Endothelial cell (in vitro differentiated cells): Measurements from ENCODE around the gene AGTR1. TPM values are rescaled to one million over a fixed set of nuclear protein-coding genes. Genes with fewer than 3 reads are reported as not detected.

Experiments used
- DNase-seq: peaks from one replicate; pipeline ENCODE4 v3.0.0; 2021; ENCODE audit warnings: low spot score
- H3K27ac Mint-ChIP-seq: one replicate; pipeline ENCODE4 v1.8.0; 2021; ENCODE audit warnings: mixed read lengths, inconsistent platforms; ENCODE audit not compliant: unreplicated experiment
- H3K27me3 Mint-ChIP-seq: one replicate; pipeline ENCODE4 v1.8.0; 2021; ENCODE audit warnings: mild to moderate bottlenecking, moderate library complexity, mixed read lengths, inconsistent platforms; ENCODE audit not compliant: unreplicated experiment
- H3K36me3 Mint-ChIP-seq: one replicate; pipeline ENCODE4 v1.8.0; 2021; ENCODE audit warnings: mild to moderate bottlenecking, low read depth, mixed read lengths, inconsistent platforms; ENCODE audit not compliant: unreplicated experiment
- H3K4me1 Mint-ChIP-seq: one replicate; pipeline ENCODE4 v1.8.0; 2021; ENCODE audit warnings: mild to moderate bottlenecking, mixed read lengths, inconsistent platforms; ENCODE audit not compliant: unreplicated experiment
- H3K4me3 Mint-ChIP-seq: one replicate; pipeline ENCODE4 v1.8.0; 2021; ENCODE audit warnings: mild to moderate bottlenecking, mixed read lengths, inconsistent platforms; ENCODE audit not compliant: unreplicated experiment
- H3K9me3 Mint-ChIP-seq: one replicate; pipeline ENCODE4 v1.8.0; 2021; ENCODE audit warnings: mixed read lengths, inconsistent platforms; ENCODE audit not compliant: unreplicated experiment
- CTCF ChIP-seq: fragments of 200-600 bp; sonication (generic); IDR thresholded peaks from one replicate; pipeline ENCODE4 v1.5.0; 2021; ENCODE audit warnings: antibody characterized with exemption; ENCODE audit not compliant: unreplicated experiment
- total RNA-seq: library from RNA; stranded (reverse); fragmentation: NEBNext Ultra II Directional; extraction: Animal tissue kit (Norgen Biotek cat#: 25700); gene quantifications from one replicate; pipeline ENCODE4 v1.2.1, GENCODE V29; 2021; ENCODE audit not compliant: unreplicated experiment

AGTR1 gene
- total RNA-seq, 1 donor from 2014 or later, result not detected

DNA sequence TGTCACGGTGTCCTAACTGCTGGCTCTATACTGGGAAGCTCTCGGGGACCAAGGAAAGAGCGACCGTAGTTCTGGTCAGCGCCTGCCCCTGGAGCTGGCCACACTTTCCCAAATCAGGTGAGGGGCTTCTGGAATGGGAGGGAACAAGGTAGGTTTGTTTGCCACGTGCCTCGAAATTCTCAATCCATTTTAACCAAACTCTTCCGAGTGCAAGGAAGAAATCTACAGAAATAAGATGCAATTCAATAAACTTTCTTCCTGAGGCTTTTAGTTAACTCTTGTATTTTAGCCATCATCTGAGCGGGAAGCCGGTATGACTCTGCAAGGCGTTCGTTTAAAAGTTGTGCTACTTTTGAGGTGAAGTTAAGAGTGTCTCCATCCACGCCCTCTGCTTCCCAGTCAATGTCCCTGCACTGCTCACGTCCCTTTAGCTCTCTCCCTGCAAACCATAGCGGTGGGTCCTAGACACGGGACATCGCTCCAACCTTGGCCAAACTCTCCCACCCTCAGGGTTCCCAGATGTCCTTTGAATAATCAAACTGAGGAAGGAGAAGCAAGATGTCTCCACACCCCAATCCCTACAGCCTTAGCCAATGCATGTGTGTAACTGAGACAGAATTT, 597 bp downstream of the AGTR1 start:
- no peak overlapping the region for H3K27ac Mint-ChIP-seq
- H3K27me3 Mint-ChIP-seq, result peaks cover 5% of the 10 kb centered on the region
- no peaks in the 10 kb centered on the region for H3K4me1 Mint-ChIP-seq
- H3K36me3 Mint-ChIP-seq, result no peaks in the 10 kb centered on the region
- H3K4me3 Mint-ChIP-seq, result peak overlapping the region; percentile 78
- H3K9me3 Mint-ChIP-seq, result no peaks in the 10 kb centered on the region
- no peak for DNase-seq
- no peak for TF ChIP-seq CTCF

DNA sequence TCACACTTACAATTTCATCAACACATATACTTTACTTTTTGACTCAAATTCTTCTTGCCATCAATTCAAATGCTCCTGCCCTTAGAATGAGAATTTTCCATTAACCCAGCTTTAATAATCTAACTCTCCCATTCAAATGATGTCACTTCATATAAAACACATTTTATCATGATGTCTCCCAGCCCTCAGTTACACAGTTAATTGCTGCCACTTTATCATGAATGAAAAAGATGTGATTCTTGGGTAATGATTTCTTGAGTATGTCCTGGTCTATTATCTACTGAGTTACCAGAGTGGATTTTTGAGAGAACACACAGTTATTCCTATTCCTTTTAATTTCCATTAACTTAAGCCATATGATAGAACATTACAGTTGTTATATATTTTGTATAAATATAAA, 7.6 kb downstream of the AGTR1 start:
- TF ChIP-seq CTCF, result no peak
- H3K4me3 Mint-ChIP-seq, result no peak overlapping the region
- no peaks in the 10 kb centered on the region for H3K9me3 Mint-ChIP-seq
- no peak overlapping the region for H3K27ac Mint-ChIP-seq
- DNase-seq, result no peak
- no peaks in the 10 kb centered on the region for H3K4me1 Mint-ChIP-seq
- H3K27me3 Mint-ChIP-seq, result no peaks in the 10 kb centered on the region
- no peaks in the 10 kb centered on the region for H3K36me3 Mint-ChIP-seq

DNA sequence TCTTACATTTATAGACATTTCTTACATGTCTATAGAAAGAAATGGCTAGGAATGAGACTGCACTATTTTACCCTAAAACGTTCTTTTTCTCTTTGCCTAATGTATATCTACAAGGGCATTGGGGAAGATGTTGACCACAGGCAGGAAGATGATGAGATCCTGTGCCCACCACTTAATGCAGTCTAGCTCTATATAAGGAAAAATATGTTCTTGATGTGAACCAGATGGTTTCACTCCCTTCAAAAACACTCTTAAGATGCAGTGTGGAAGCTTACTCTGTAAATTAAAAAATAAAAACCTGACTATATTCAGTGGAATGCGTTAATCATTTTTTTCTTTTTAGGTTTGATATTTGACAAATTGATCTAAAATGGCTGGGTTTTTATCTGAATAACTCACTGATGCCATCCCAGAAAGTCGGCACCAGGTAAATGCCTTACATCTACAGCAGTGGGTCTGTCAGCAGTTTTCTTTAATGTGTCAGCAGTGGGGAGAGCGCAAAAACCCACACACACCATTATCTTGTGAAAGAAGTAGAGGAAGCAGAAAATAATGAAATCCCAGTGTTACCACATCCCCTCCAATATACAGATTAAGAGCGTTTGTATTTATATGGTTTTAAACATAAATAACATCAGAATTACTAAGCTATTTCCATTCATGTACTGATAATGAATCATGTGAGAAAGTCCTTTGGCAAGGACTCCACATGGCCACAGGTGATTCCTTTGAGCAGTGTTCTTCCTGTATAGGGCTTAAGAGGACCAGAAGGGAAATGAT, 10.1 kb downstream of the AGTR1 start:
- Mint-ChIP-seq H3K36me3 (no peaks in the 10 kb centered on the region), H3K4me1 (no peaks in the 10 kb centered on the region), H3K4me3 (no peak overlapping the region), H3K27me3 (no peaks in the 10 kb centered on the region), H3K9me3 (no peaks in the 10 kb centered on the region), H3K27ac (no peak overlapping the region)
- no peak for DNase-seq
- no peak for TF ChIP-seq CTCF

GRCh38 chr3:148708409-148708808, 10.7 kb downstream of the AGTR1 start:
- Mint-ChIP-seq H3K27me3 (no peaks in the 10 kb centered on the region), H3K9me3 (no peaks in the 10 kb centered on the region), H3K36me3 (no peaks in the 10 kb centered on the region), H3K27ac (no peak overlapping the region), H3K4me1 (no peaks in the 10 kb centered on the region), H3K4me3 (no peak overlapping the region)
- no peak for TF ChIP-seq CTCF
- DNase-seq, result no peak
